Measurements from ENCODE around the gene CDC42BPB.

CDC42BPB gene

DNA sequence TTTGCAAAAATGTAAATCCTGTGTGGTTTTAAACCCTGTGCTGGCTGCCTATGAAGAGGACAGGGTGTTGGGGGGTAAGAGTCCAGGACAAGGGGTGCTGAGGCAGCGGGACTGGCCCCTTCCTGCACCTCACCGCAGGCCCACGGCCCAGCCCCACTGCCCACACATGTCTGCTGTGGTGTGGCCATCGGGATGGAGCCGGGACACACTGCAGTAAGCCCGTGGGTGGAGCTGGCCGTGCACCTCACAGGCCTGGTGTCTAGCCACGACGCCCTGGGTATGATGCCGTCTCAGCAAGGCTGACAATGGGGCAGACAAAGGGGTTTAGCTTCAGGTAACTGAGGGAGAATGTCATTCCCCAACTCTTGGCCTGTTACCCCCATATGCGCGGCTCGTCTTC lies 115.3 kb downstream of the CDC42BPB start:
- Histone ChIP-seq H2AFZ (ENCODE audit: low read depth, low read length) (no peak overlapping the region), H3K36me3 (ENCODE audit: insufficient read depth, low read length) (no peaks in the 10 kb centered on the region), H3K4me2 (ENCODE audit: insufficient read depth, low read length) (no peak overlapping the region)

DNA sequence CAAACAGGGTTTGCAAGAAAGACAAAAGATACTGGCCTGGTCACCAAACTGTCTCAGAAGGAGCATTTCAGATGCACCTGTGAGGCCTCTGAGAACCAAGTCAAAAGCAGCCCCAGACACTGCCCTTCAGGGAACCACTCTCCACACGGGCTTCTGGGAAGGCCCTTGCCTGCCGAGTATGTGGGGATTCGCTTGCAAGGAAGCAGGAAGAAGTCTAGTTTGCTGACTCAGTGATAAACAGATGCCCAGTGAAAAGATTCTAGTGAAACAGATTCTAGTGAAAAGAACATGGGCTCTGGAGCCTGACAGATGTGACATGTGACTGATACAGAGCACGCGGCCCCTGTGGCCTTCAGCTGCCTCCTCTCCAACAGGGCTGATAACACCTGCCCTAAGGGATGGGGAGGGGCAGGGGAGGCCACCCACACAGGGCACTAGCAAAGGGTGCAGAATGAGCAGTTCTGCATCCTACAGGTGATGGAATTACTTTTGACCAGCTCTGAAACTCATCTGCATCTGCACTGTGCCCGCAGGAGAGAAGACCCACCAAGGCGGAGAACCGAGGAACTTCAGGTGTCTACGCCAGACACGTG lies 115.8 kb downstream of the CDC42BPB start:
- no peaks in the 10 kb centered on the region; the same call in 1 of the 2 replicates for H4K20me1 ChIP-seq (ENCODE audit: insufficient read depth, low read length)
- no peak overlapping the region for H3K27ac ChIP-seq (ENCODE audit: low read length)
- DNase-seq, result no peak
- H3K36me3 ChIP-seq (ENCODE audit: insufficient read depth, low read length), result no peaks in the 10 kb centered on the region
- H3K27me3 ChIP-seq (ENCODE audit: insufficient read depth, low read length, poor library complexity), result no peaks in the 10 kb centered on the region
- no peaks in the 10 kb centered on the region for H3K9me3 ChIP-seq (ENCODE audit: insufficient read depth, low read length, severe bottlenecking)
- no peak overlapping the region for H3K4me2 ChIP-seq (ENCODE audit: insufficient read depth, low read length)
- TF ChIP-seq, protein P1, sequence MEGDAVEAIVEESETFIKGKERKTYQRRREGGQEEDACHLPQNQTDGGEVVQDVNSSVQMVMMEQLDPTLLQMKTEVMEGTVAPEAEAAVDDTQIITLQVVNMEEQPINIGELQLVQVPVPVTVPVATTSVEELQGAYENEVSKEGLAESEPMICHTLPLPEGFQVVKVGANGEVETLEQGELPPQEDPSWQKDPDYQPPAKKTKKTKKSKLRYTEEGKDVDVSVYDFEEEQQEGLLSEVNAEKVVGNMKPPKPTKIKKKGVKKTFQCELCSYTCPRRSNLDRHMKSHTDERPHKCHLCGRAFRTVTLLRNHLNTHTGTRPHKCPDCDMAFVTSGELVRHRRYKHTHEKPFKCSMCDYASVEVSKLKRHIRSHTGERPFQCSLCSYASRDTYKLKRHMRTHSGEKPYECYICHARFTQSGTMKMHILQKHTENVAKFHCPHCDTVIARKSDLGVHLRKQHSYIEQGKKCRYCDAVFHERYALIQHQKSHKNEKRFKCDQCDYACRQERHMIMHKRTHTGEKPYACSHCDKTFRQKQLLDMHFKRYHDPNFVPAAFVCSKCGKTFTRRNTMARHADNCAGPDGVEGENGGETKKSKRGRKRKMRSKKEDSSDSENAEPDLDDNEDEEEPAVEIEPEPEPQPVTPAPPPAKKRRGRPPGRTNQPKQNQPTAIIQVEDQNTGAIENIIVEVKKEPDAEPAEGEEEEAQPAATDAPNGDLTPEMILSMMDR (IDR thresholded peaks at IDR 0.05; ENCODE audit: borderline replicate concordance, extremely low read depth, low read length, poor library complexity, severe bottlenecking), result no peak
- no peak for TF ChIP-seq EZH2 (IDR thresholded peaks at IDR 0.05; ENCODE audit: borderline replicate concordance, low read depth, low read length, severe bottlenecking)
- H3K4me3 ChIP-seq (ENCODE audit: low read depth in 1 of 2, low read length in 2 of 2), result no peak overlapping the region
- H3K9ac ChIP-seq (ENCODE audit: low read depth, low read length), result no peak overlapping the region
- no peaks in the 10 kb centered on the region for H3K4me1 ChIP-seq (ENCODE audit: insufficient read depth, low read length)
- no peaks in the 10 kb centered on the region for H3K79me2 ChIP-seq (ENCODE audit: insufficient read depth, low read length)
- ATAC-seq (ENCODE audit: insufficient read depth, low read depth), result no peak
- no peak overlapping the region for H2AFZ ChIP-seq (ENCODE audit: low read depth, low read length)

More for the DNA sequence above, 115.3 kb downstream of the CDC42BPB start:
- no peaks in the 10 kb centered on the region for H3K9me3 ChIP-seq (ENCODE audit: insufficient read depth, low read length, severe bottlenecking)
- no peaks in the 10 kb centered on the region; the same call in 1 of the 2 replicates for H4K20me1 ChIP-seq (ENCODE audit: insufficient read depth, low read length)
- ATAC-seq (ENCODE audit: insufficient read depth, low read depth), result no peak
- no peak overlapping the region for H3K4me3 ChIP-seq (ENCODE audit: low read depth in 1 of 2, low read length in 2 of 2)
- H3K79me2 ChIP-seq (ENCODE audit: insufficient read depth, low read length), result no peaks in the 10 kb centered on the region
- TF ChIP-seq, protein P1 (IDR thresholded peaks at IDR 0.05; ENCODE audit: borderline replicate concordance, extremely low read depth, low read length, poor library complexity, severe bottlenecking), result no peak
- no peak for TF ChIP-seq EZH2 (IDR thresholded peaks at IDR 0.05; ENCODE audit: borderline replicate concordance, low read depth, low read length, severe bottlenecking)
- DNase-seq, result no peak
- no peak overlapping the region for H3K9ac ChIP-seq (ENCODE audit: low read depth, low read length)
- no peaks in the 10 kb centered on the region for H3K4me1 ChIP-seq (ENCODE audit: insufficient read depth, low read length)
- H3K27ac ChIP-seq (ENCODE audit: low read length), result no peak overlapping the region
- no peaks in the 10 kb centered on the region for H3K27me3 ChIP-seq (ENCODE audit: insufficient read depth, low read length, poor library complexity)

DNA sequence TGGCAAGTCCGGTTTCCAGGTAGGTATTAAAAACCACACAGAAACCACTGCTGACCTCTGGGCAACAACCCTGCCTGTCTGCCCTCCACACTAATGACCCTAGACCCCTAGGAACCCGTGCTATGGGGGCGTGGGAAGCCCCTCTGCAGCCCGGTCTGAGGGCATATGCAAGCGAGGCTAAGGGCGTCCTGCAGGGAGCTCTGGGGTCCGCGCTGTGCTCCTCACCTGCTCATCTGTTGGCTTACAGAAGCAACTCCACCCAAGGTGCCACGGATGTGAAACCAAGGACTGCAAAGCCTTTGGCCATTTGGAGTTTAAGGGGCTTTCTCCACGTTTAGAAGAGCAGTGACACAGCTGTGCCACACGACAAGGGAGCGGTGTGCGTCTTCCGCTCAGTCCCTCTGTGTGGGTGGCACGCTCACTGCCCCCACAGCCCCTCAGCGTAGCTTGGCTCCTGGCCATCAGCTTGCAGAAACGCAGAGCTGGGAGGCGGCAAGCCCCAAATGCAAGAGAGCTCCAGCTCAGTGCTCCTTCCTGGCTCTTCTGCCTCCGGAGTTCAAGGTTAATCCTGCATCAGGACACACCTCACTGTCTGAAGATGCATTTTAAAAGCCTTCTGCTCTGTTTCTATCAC lies 116.5 kb downstream of the CDC42BPB start:
- Histone ChIP-seq H4K20me1 (ENCODE audit: insufficient read depth, low read length) (no peaks in the 10 kb centered on the region; the same call in 1 of the 2 replicates), H3K27ac (ENCODE audit: low read length) (no peak overlapping the region), H3K4me2 (ENCODE audit: insufficient read depth, low read length) (no peak overlapping the region), H2AFZ (ENCODE audit: low read depth, low read length) (no peak overlapping the region), H3K27me3 (ENCODE audit: insufficient read depth, low read length, poor library complexity) (no peaks in the 10 kb centered on the region), H3K79me2 (ENCODE audit: insufficient read depth, low read length) (no peaks in the 10 kb centered on the region), H3K9me3 (ENCODE audit: insufficient read depth, low read length, severe bottlenecking) (no peaks in the 10 kb centered on the region), H3K36me3 (ENCODE audit: insufficient read depth, low read length) (no peaks in the 10 kb centered on the region), H3K4me3 (ENCODE audit: low read depth in 1 of 2, low read length in 2 of 2) (no peak overlapping the region), H3K4me1 (ENCODE audit: insufficient read depth, low read length) (no peaks in the 10 kb centered on the region), H3K9ac (ENCODE audit: low read depth, low read length) (no peak overlapping the region)
- ATAC-seq (ENCODE audit: insufficient read depth, low read depth), result no peak
- no peak for DNase-seq
- TF ChIP-seq, protein P1 (IDR thresholded peaks at IDR 0.05; ENCODE audit: borderline replicate concordance, extremely low read depth, low read length, poor library complexity, severe bottlenecking), result no peak
- TF ChIP-seq EZH2 (IDR thresholded peaks at IDR 0.05; ENCODE audit: borderline replicate concordance, low read depth, low read length, severe bottlenecking), result no peak

All from DND-41 (cell line).